ENCODE results near the gene PPEF2.

DNA sequence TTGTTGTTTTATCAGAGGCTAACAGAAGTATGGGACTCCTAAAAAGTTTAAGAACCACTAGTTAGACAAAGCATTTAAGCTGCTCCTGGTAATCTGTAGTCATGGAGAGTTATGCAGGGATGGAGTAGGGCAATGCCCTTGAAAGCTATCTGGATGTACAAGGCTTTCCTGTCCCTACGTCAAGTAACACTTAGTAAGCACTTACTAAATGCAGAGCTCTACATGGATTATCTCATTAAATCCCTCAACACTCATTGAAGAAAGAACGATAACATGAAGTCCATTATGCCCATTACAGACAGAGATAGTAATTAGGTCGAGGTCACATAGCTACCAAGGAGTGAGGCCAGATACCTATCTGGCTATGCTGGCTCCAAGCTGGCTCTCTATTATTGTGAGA lies 33.2 kb downstream of the PPEF2 start:
- TF ChIP-seq CTCF (IDR thresholded peaks at IDR 0.05) (no peak), POLR2A (IDR thresholded peaks at IDR 0.05) (no peak)

All from thyroid gland (tissue), 4 donors.